Endothelial cell of umbilical vein (primary cell): Measurements from ENCODE around the gene NUP160. TPM values are rescaled to one million over a fixed set of nuclear protein-coding genes. Genes with fewer than 3 reads are reported as not detected.
"Not testable (repeated sequence)": the region's sequence is repeated elsewhere in the genome, so short reads cannot be mapped to it uniquely, and the experiment has no call there.

Experiments used
- BruUV-seq: library from RNA; stranded (reverse); fragments of 400-500 nt; replicated peaks from 2 replicates; lab custom pipeline; 2021; lab: Mats Ljungman, UMichigan
- CTCF ChIA-PET: fragments of 300-600, 350-600 bp; sonication (Branson Sonifier 250); formaldehyde crosslinking; loops from one replicate; lab custom pipeline; 2021; ENCODE audit warnings: antibody characterized with exemption, inconsistent platforms; lab: Charles Lee
- POLR2A ChIA-PET: fragments of 300-600, 350-600 bp; sonication (Branson Sonifier 250); formaldehyde crosslinking; loops from one replicate; lab custom pipeline; 2021; ENCODE audit warnings: antibody characterized with exemption, inconsistent platforms; lab: Charles Lee
- DNase-seq: peaks from one replicate; pipeline ENCODE4 v3.0.0-alpha.2; 2011; ENCODE audit warnings: low read depth, low spot score
- FAIRE-seq: peaks from 2 replicates; lab custom pipeline; 2011; peaks lifted over from hg19 to GRCh38; lab: Jason Lieb, UNC
- H2AFZ ChIP-seq: 2 replicates; pipeline ENCODE4 v1.6.0; 2012; ENCODE audit warnings: low read depth, low read length, control low read depth, inconsistent platforms
- H3K27ac ChIP-seq: 2 replicates; pipeline ENCODE4 v1.5.1; 2011; ENCODE audit warnings: low read depth, mild to moderate bottlenecking, control low read depth, low read length, moderate library complexity; ENCODE audit not compliant: insufficient read depth
- H3K27me3 ChIP-seq, 2 experiments: 2 replicates each; pipeline versions ENCODE4 v1.6.0 to v1.6.1; 2011; ENCODE audit warnings: low read length in 2 of 2, mixed read lengths in 1 of 2; ENCODE audit not compliant: control insufficient read depth in 2 of 2, insufficient read depth in 2 of 2
- H3K36me3 ChIP-seq, 2 experiments: 2 replicates in 1 of 2; 3 replicates in 1 of 2; pipeline ENCODE4 v1.5.1; 2011; ENCODE audit warnings: low read length in 2 of 2, mild to moderate bottlenecking in 1 of 2, moderate library complexity in 1 of 2; ENCODE audit not compliant: control insufficient read depth in 2 of 2, insufficient read depth in 2 of 2; ENCODE audit errors: extremely low read depth in 1 of 2
- H3K4me1 ChIP-seq: 3 replicates; pipeline ENCODE4 v1.5.1; 2011; ENCODE audit warnings: mild to moderate bottlenecking, low read length; ENCODE audit not compliant: control insufficient read depth, insufficient read depth; ENCODE audit errors: extremely low read depth
- H3K4me2 ChIP-seq: 2 replicates; pipeline ENCODE4 v1.6.1; 2011; ENCODE audit warnings: low read length, control low read depth, mixed read lengths; ENCODE audit not compliant: insufficient read depth
- H3K4me3 ChIP-seq, 3 experiments: fragments of 200-600 bp in 1 of 3; sonication (generic), shearing (Covaris generic) in 1 of 3; replicated peaks in 1 of 3; 2 replicates each; pipeline ENCODE4 v1.5.1; 2011 to 2016; ENCODE audit warnings: control low read depth in 3 of 3, low read length in 3 of 3, mild to moderate bottlenecking in 2 of 3, inconsistent platforms in 1 of 3, low read depth in 1 of 3, moderate library complexity in 1 of 3; ENCODE audit not compliant: insufficient read depth in 1 of 3
- H3K79me2 ChIP-seq: 2 replicates; pipeline ENCODE4 v1.6.0; 2012; ENCODE audit warnings: low read length, inconsistent platforms; ENCODE audit not compliant: control insufficient read depth, insufficient read depth
- H3K9ac ChIP-seq: replicated peaks from 2 replicates; pipeline ENCODE3; 2011; ENCODE audit warnings: low read length, control low read depth; ENCODE audit not compliant: insufficient read depth; ENCODE audit errors: extremely low read depth
- H3K9me1 ChIP-seq: replicated peaks from 3 replicates; pipeline ENCODE4 v1.6.0; 2011; ENCODE audit warnings: mild to moderate bottlenecking, low read length; ENCODE audit not compliant: control insufficient read depth, insufficient read depth; ENCODE audit errors: extremely low read depth
- H3K9me3 ChIP-seq: replicated peaks from 2 replicates; pipeline ENCODE4 v1.5.1; 2012; ENCODE audit warnings: low read length, inconsistent platforms; ENCODE audit not compliant: control insufficient read depth, insufficient read depth
- H4K20me1 ChIP-seq: replicated peaks from 2 replicates; pipeline ENCODE3; 2011; ENCODE audit warnings: mild to moderate bottlenecking, low read length; ENCODE audit not compliant: control insufficient read depth, insufficient read depth; ENCODE audit errors: extremely low read depth
- CTCF ChIP-seq, 2 donors: IDR thresholded peaks; 1 replicate in 1 of 2; 2 replicates in 1 of 2; pipeline ENCODE4 v1.5.1; 2011; ENCODE audit warnings: low read length in 2 of 2, mild to moderate bottlenecking in 2 of 2, moderate library complexity in 2 of 2, control low read depth in 1 of 2, inconsistent platforms in 1 of 2, low read depth in 1 of 2; ENCODE audit not compliant: insufficient read depth in 1 of 2; ENCODE audit errors: extremely low read depth in 1 of 2
- EZH2 ChIP-seq: IDR thresholded peaks from 2 replicates; pipeline ENCODE4 v1.6.1; 2012; ENCODE audit warnings: borderline replicate concordance, low read depth, mild to moderate bottlenecking, moderate library complexity, low read length, inconsistent platforms; ENCODE audit not compliant: severe bottlenecking
- FOS ChIP-seq: IDR thresholded peaks from 2 replicates; pipeline ENCODE4 v1.6.1; 2011; ENCODE audit warnings: mild to moderate bottlenecking, low read length, moderate library complexity, borderline replicate concordance; ENCODE audit not compliant: insufficient read depth
- GATA2 ChIP-seq: IDR thresholded peaks from 2 replicates; pipeline ENCODE4 v1.7.0; 2011; ENCODE audit warnings: low read depth, mild to moderate bottlenecking, moderate library complexity, mixed read lengths, low read length; ENCODE audit not compliant: insufficient read length, insufficient read depth
- MAX ChIP-seq: IDR thresholded peaks from 2 replicates; pipeline ENCODE4 v1.6.1; 2011; ENCODE audit not compliant: insufficient read depth, insufficient read length
- POLR2A ChIP-seq: IDR thresholded peaks from 2 replicates; pipeline ENCODE4 v1.6.1; 2012; ENCODE audit warnings: low read depth, mild to moderate bottlenecking, control low read depth, low read length
- POLR2AphosphoS5 ChIP-seq: IDR thresholded peaks from 2 replicates; pipeline ENCODE4 v1.6.1; 2012; ENCODE audit warnings: low read depth, mild to moderate bottlenecking, control low read depth, low read length, moderate library complexity; ENCODE audit not compliant: insufficient read depth
- dilution Hi-C: fragments of 300-500 bp; cut with MboI; formaldehyde crosslinking; loops from one replicate; pipeline ENCODE4 v1.15.0; 2019; ENCODE audit warnings: low sequenced_read_pairs; ENCODE audit not compliant: extremely low pct_ligation_motif_present
- intact Hi-C: fragments of 100-400 bp; cut with micrococcal nuclease; formaldehyde crosslinking; loops from one replicate; pipeline ENCODE4 v1.10.0; 2022
- polyA plus RNA-seq, 4 experiments: library from polyadenylated mRNA; depleted of rRNA in 3 of 4; stranded (reverse) in 3 of 4; unstranded in 1 of 4; fragments of >200 nt; gene quantifications; 2 replicates each; pipeline versions ENCODE4 v1.2.1 to v1.2.3, GENCODE V29; 2011 to 2012; ENCODE audit warnings: missing spikeins in 1 of 4
- total RNA-seq: library from RNA; stranded (reverse); gene quantifications from 2 replicates; pipeline ENCODE4 v1.2.3, GENCODE V29; 2021

The NUP160 gene
- total and polyA plus RNA-seq, 2 donors (not counting 3 experiments of a cell fraction or from before 2014, with no cell fraction given), result 15.4 to 39.6 TPM

- H2AFZ ChIP-seq, result no peak overlapping the region
- intact Hi-C loops, result no loop called here
- H3K4me2 ChIP-seq, result no peak overlapping the region
- no peak for FAIRE-seq
- H3K9ac ChIP-seq, result no peak overlapping the region
- no peaks in the 10 kb centered on the region for H3K27me3 ChIP-seq
- H3K9me1 ChIP-seq, result no peaks in the 10 kb centered on the region
- H3K9me3 ChIP-seq, result no peaks in the 10 kb centered on the region
- no peak for TF ChIP-seq POLR2AphosphoS5
- TF ChIP-seq FOS, result no peak
- no peak for TF ChIP-seq POLR2A
- TF ChIP-seq GATA2, result no peak
- no peak for TF ChIP-seq MAX
- TF ChIP-seq EZH2, result no peak
- no peak for TF ChIP-seq CTCF (IDR thresholded peaks at IDR 0.05; ENCODE audit: extremely low read depth in 1 of 2, insufficient read depth in 1 of 2, low read depth in 1 of 2, low read length in 2 of 2)
- no peak for DNase-seq
- no peaks in the 10 kb centered on the region for H3K79me2 ChIP-seq
- ChIA-PET POLR2A (no interaction called here), CTCF (no interaction called here)
- H4K20me1 ChIP-seq, result no peaks in the 10 kb centered on the region
- no peak overlapping the region for H3K4me3 ChIP-seq
- no peak overlapping the region for H3K27ac ChIP-seq
- H3K36me3 ChIP-seq, result peaks cover under 1 to 10% of the 10 kb centered on the region in 2 experiments
- no TSS peak for BruUV-seq
- no peaks in the 10 kb centered on the region for H3K4me1 ChIP-seq
- dilution Hi-C loops, result no loop called here
Observed at GRCh38 chr11:47773882-47774281, 74.3 kb downstream of the NUP160 start.

GRCh38 chr11:47769556-47769955 lies 78.6 kb downstream of the NUP160 start:
- intact Hi-C loops, result loop anchor here (5.0 kb wide), 3 partner anchors 148 to 343 kb away; partner anchors contain the start of gene PTPRJ
- H4K20me1 ChIP-seq, H3K4me3 ChIP-seq, BruUV-seq, H3K9me3 ChIP-seq, DNase-seq, H3K27me3 ChIP-seq, dilution Hi-C loops, H3K4me2 ChIP-seq, CTCF ChIA-PET, H3K27ac ChIP-seq, H3K9ac ChIP-seq, FAIRE-seq, H3K9me1 ChIP-seq, H3K36me3 ChIP-seq, H2AFZ ChIP-seq: not testable (repeated sequence)
- peaks cover 14% of the 10 kb centered on the region for H3K4me1 ChIP-seq
- POLR2A ChIA-PET, result interaction anchor here (1.2 kb wide), 1 partner anchor 11 kb away, joined by 6 read pairs; no protein-coding TSS in a partner anchor
- peaks cover 25% of the 10 kb centered on the region for H3K79me2 ChIP-seq
